ENCODE data around the gene TMBIM1.
"Not testable (repeated sequence)": the region's sequence is repeated elsewhere in the genome, so short reads cannot be mapped to it uniquely, and the experiment has no call there.

The TMBIM1 gene

DNA sequence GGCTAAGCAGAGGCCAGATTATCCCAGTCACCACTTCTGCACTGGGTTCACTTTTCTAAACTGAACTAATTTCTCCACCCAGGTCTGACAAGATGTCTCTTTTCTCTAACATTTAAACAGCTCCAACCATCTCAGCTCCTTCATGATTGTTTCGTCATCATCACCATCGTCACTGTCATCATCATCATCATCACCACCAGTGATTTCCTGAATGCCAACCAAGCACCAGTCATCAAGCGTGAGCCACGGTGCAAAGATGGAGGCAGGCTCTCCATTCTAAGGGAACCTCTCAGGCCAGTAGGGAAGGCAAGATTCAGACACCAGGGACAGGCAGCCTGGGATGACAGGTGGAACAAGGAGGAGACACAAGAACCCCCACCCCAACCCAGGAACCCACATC lies 25.5 kb upstream of the TMBIM1 start:
- DNase-seq: no peak

DNA sequence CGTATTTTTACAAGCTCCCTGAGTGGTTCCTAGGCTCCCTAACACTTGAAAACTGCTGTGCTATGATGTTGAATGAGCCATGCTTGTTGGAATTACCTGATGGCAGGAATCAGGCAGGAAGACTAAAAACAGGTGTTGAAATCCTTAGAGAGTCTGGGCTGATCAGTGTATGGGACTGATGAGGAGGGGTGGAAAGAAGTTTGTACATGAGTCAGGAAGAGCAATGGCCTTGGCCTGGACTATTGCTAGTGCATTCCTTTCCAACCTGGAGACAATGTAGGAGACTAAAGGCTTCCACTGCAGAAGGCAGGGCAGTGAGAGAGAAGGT lies 25.0 kb upstream of the TMBIM1 start:
- no peak for DNase-seq

DNA sequence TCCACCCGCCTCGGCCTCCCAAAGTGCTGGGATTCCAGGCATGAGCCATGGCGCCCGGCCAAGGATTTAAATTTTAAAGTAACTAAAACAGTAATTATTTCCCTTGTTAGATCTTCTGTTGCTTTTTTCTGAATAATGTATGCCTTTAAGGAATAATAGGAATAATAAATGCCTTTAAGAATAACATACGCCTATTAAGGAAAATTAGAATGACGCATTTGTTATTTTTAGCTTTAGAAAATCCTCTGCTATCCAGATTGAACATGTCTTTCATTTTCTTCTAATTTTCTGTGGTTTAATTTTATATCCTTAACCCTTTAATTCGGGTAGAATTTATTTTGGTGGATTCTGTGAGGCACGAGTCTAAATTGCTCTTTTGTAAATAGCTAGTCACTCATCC lies 23.1 kb upstream of the TMBIM1 start:
- no peak for DNase-seq

DNA sequence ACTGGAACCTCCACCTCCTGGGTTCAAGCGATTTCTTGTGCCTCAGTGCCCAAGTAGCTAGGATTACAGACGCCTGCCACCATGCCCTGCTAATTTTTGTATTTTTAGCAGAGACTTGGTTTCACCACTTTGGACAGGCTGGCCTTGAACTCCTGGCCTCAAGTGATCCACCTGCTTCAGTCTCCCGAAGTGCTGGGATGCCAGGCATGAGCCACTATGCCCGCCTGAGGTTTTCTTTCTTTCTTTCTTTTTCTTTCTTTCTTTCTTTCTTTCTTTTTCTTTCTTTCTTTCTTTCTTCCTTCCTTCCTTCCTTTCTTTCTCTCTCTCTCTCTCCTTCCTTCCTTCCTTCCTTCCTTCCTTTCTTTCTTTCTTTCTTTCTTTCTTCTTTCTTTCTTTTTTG lies 22.5 kb upstream of the TMBIM1 start:
- DNase-seq: not testable (repeated sequence)

DNA sequence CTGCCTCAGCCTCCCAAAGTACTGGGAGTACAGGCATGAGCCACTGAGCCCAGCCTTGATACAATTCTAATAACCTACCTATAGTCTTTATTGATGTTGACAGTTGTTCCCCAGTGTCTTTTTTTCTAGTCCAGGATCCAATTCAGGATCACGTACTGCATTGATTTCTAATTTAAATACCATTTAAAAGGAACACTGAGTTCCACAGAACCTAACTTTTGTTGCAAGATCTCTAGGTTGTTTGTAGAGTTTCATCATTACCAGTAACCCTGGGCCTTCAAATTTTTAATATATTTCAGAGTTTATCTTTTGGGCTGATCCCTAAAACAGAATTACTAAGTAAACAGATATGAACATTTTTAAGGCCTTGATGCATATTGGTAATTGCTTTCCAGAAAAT lies 21.1 kb upstream of the TMBIM1 start:
- no peak for DNase-seq

DNA sequence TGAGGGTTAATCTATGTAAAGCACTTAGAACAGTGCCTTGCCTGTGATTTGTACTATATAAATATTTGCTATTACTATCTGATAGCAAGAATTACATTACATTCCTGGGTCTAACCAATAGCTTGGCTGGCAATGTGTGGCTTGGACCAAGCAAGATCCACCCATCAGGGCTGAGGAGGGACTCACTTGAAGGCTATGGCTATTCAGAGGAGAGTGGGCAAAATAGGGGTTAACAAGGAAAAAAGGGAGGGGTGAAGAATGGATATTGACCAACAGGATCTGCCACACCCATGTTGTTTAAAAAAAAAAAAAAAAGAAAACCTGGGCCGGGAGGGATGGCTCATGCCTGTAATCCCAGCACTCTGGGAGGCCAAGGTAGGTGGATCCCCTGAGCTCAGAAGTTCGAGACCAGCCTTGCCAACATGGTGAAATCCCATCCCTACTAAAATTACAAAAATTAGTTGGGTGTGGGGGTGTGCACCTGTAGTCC lies 20.0 kb upstream of the TMBIM1 start:
- DNase-seq: no peak

DNA sequence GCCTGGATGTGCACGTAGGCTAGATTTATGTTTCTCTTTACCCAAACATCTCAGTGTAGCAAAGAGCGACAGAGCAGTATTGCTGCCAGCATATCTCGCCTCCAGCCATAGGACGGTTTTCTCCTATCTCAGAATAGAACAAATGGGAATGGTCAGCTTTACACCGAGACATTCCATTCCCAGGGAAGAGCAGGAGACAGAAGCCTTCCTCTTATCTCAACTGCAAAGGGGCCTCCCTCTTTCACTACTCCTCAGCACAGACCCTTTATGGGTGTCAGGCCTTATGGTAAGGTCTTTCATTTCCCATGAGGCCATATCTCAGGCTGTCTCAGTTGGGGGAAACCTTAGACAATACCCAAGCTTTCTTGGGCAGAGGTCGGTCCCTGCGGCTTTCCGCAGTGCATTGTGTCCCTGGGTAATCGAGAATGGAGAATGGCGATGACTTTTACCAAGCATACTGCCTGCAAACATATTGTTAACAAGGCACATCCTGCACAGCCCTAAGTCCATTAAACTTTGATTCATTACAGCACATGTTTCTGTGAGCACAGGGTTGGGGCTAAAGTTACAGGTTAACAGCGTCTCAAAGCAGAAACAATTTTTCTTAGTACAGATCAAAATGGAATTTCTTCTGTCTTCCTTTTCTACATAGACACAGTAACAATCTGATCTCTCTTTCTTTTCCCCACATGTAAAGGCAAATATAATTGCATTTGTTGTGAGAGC lies 19.4 kb upstream of the TMBIM1 start:
- not testable (repeated sequence) for DNase-seq

DNA sequence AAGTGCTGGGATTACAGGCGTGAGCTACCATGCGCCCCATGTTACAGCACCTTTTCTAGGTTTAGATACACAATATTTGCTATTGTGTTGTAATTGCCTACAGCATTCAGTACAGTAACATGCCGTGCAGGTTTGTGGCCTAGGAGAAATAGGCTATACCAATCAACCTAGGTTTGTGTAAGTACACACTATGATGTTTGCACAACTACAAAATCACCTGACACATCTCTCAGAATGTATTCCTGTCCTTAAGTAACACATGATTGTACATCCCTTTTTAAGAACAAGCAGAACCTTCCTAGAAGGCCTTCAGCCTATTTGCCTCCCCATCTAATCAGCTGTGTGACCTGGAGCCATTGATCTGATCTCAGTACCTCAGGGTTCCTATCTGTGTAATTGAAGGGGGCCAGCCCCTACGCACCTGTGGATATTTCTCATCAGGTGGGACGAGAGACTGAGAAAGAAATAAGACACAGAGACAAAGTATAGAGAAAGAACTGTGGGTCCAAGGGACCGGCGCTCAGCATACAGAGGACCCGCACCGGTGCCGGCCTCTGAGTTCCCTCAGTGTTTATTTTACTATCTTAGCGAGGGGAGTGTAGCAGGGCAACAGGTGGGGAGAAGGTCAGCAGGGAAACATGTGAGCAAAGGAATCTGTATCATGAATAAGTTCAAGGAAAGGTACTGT lies 18.7 kb upstream of the TMBIM1 start:
- no peak for DNase-seq

DNA sequence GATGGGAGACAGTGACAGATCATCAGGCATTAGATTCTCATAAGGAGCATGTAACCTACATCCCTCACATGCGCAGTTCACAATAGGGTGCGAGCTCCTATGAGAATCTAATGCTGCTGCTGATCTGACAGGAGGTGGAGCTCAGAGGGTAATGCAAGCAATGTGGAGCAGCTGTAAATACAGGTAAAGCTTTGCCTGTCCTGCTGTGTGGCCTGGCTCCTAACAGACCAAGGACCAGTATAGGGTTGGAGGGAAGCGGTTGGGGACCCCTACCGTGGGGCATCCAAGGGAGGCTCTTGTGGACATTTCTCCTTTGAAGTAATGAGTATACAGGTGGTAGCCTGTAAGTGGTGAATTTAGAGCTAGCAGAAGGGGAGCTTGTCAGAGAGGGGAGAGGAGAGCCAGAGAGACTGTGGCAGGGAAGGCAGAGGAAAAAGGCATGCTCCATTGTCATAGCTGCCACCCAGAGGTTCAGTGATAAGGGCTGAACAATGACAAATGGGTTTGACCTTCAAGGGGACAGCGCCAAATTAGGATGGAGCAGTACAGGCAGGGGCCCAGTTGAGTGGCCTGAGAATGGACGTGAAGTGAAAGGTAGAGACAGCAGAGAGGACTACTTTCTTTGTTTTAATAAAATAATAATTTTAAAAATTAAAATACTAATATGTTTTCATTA lies 15.2 kb upstream of the TMBIM1 start:
- no peak for DNase-seq

DNA sequence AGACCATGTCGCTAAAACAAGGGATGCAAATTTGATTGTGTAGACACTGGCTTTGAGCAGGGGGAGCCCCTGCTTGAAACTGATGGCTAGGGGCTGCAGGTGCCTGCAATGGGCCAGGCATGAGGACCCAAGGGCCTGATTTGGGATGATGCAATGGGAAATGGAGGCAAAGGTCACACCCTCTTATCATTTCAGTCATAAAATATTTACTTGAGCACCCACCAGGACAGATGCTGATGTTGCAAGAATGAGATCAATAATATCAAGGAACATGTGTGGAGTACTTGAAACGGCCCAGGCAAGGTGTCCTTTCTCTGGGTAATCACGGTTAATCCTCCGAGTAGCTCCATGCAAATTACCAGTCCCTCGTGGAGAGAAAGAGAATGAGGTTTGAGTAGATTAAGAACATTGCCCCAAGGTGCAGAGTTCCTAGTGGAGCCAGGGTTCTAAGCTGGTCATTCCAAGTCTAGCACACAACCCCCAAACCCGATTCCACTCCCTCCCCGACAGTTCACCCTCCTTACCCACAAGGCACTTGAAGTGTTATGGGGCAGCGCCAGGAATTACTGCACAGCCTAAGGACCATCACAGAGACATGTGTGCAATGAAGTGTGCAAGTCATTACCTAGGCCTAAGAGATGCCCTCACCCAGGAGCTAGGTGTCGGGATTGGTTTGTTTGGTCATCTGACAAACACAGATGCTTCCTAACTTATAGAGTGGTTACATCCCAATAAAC lies 14.0 kb upstream of the TMBIM1 start:
- no peak for DNase-seq

DNA sequence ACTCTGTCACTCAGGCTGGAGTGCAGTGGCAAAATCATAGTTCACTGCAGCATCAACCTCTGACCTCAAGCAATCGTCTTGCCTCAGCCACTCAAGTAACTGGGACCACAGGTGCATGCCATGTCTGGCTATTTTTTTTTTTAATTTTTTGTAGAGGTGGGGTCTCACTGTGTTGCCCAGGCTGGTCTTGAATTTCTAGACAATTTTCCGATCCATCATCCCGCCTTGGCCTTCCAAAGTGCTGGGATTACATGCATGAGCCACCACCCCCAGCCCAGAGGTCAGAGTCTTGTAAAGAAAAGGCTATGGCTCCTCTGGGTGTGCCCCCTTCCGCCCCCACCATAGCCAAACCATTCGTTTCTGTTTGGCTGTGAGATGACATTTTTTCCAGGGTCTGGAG lies 13.1 kb upstream of the TMBIM1 start:
- no peak for DNase-seq

DNA sequence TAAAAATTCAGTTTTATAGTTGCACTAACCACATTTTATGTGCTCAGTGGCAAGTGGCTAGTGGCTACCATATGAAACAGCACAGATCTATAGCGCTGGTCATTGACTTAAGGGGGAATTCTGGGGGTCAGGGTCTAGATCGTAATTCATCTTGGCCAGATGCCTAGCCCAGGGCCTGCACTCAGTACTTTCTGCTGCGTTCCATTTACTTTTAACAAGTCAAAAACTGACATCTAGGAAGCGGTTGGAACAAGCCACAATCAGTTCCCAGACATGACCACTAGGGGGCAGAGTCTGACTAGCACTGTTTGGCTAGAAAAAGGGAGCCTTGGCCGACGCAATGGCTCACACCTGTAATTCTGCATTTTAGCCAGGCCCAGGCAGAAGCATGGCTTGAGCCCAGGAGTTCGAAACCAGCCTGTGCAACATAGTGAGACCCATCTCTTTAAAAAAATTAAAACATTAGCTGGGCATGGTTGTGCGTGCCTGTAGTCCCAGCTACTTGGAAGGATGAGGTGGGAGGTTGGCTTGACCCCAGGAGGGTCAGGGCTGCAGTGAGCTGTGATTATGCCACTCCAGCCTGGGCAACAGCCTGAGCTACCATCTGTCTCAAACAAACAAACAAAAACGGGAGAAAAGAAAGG lies 9.0 kb upstream of the TMBIM1 start:
- DNase-seq: peak; percentile 50 to 81

DNA sequence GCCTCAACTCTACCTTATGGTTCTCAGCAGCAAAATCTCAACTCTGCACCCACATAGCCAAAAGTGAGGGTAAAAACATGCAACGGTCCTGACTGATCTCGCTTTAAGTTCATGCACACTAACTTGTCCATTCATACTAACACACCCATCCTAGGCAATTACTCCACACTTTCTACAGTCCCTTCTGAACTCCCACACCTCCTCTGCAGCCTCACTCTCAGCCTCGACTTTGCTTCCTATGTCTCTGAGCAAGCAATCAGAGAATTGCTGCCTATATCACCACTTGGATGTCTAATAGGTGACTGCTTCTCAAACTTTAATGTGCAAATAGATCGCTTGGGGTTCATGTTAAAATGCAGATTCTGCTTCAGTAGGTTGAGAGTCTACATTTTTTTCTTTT lies 7.8 kb upstream of the TMBIM1 start:
- DNase-seq: no peak

DNA sequence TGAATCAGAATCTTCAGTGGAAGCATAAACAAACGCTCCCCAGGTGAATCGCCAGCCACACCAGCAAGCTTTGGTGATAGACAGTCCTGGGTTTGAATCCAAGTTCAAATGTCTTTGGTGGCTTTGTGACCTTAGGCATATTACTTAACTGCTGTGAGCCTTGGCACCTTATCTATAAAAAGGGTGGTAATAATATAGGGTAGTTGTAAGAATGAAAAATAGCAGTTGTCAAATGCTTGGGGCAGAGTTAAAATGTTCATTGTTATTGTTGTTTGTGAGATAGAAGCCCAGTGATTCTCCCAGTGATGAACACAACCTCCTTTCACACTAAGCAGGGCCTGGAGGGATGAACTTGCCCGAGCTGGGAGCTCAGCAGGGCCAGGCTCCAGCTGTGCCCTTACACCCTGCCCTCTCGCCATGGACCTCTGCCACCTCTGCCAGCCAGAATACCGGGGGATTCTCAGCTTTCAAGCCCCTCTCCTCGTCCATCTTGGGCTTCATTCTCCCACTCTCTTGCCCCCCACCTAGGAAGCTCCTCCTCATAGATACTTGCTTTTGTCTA lies 6.1 kb upstream of the TMBIM1 start:
- DNase-seq: no peak

DNA sequence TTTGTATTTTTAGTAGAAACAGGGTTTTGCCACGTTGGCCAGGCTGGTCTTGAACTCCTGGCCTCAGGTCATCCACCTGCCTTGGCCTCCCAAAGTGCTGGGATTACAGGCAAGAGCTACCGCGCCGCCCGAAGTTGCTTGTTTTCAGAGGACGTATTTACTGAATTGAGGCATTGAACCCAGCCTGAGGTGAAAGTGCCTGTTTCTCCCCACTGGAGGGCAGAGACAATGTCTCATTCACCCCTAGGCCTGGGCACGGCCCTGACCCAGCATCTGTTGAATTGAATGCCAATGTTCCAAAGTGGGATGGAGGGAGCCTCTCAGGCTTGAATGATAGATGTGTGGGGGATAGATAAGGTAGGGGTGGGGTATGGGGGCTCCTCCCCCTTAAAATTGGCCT lies 4.5 kb upstream of the TMBIM1 start:
- no peak for DNase-seq

DNA sequence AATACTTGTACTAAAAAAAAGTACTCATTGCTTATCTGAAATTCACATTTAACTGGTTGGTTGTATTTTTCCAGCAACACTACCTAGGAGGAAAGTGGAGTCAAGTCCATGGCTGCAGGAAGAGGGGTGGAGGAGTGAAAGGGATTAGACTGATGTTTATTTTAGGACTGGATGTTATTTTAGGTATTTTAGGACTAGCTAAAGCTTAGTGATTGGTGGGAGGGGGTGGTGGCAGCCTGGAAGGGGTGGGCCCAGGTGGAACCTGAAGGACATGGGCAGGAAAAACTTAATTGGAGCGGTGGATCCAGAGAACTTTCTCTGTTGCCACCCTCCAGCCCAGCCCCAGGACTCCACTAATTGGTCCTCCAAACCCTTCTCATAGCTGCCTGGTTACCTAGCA lies 3.9 kb upstream of the TMBIM1 start:
- no peak for DNase-seq

DNA sequence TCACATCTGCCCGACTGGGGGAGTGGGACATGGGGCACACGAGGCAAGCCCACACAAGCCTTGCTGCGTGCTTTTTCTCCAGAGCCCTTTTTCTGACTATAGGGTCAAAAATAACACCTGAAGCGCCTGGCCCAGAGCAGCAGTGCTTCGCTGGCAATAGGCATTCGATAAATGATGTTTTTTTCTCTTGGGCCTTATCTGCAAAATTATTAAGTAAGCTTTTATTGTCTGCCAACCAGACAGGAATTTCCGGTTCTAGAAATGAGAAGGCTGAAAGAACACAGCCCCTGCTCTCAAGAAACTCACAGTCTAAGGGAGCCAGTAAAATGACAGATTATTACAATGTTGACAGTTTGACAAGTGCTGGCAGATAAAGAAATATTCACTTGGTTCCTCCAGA lies 2.7 kb upstream of the TMBIM1 start:
- no peak for DNase-seq

DNA sequence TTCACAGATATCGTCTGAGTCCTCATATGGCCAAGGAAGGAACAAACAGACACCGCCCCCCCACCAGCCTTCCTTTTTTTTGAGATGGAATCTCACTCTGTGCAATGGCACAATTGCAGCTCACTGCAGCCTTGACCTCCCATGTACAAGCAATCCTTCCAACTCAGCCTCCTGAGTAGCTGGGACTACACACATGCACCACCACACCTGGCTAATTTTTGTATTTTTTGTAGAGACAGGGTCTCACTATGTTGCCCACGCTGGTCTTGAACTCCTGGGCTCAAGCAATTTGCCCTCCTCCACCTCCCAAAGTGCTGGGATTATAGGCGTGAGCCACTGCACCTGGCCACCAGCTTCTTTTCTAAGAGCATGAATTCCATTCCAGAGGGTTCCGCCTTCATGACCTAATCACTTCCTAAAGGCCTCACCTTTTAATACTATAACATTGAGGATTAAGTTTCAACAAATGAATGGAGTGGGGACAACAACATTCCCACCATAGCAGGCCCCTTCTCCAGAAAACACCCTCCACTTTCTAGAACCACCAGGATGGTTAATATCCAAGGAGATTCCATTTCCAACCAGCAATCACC lies 2.2 kb upstream of the TMBIM1 start:
- DNase-seq: no peak

DNA sequence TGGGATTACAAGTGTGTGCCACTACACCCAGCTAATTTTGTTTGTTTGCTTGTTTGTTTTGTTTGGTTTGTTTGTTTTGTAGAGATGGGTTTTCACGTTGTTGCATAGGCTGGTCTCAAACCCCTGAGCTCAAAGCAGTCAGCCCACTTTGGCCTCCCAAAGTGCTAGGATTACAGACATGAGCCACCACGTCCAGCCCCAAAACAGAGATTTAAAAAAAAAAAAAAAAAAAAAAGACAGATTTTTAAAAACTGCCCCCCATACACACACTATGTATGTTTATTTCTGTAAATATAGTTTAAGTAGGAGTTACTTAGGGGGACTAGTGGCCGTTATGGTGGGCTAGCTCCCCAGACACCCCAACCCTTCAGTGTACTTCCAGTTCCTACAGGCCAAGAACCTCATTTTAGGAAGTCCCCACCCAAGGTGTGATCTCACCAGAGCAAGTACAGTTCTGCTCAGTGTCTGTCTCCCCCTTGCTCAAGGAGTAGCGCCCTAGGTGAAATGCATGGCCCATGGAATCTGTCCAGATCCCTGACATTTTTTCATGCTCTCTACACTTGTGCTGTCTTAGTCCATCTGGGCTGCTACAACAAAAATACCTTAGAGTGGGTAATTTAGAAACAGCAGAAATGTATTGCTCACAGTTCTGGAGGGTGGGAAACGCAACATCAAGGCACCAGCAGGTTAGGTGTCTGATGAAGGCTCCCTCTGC lies 1.6 kb upstream of the TMBIM1 start:
- no peak for DNase-seq

DNA sequence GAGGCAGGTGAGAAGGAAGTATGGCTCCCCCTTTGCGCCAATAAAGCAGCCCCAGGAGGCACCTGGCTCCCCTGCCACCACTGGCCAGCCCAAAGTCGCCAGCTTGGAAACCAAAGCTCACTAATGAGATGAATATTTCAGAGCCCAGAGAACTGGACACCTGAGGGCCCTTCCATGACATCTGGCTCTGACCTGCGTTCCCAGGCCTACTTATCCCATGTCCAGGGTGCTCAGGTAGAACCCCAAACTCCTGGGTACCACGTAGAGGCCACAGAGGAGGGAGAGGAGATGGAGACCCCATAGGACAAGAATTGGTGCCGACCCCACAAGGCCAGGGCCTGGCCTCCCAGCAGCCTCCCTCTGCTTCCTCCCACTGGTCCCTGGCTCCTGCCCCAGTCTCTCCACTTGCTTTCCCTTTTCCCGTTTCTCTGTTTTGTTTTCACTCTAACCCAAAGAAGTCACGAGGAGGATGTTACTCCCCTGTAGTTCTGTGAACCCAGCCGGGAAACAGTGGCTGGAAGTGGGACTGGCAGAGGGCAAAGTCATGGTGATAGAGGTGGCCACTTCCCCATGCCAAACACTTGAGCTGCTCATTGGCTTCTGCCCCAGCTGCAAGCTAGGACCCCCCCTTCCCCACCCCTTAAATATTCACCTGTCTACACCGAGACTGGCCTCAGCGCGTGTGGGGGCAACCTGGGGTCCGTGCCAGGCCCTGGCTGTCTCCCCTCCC lies 820 bp downstream of the TMBIM1 start:
- DNase-seq: no peak

Measured in SW 1271 (cell line).